SK-N-SH treated with all-trans-retinoic acid at 6 μM for 48 hours (cell line): ENCODE results near the gene FAM229A.

Experiments used
- ATAC-seq: fragments of 200-7000 bp; cut with Tn5 transposase; 3 replicates; pipeline ENCODE4 v1.9.1; 2020; ENCODE audit warnings: mild to moderate bottlenecking, moderate library complexity
- ARNTL ChIP-seq: fragments of 450-650 bp; formaldehyde crosslinking; IDR thresholded peaks from 2 replicates; pipeline ENCODE4 v1.5.0; 2020; ENCODE audit warnings: low read depth, mild to moderate bottlenecking, moderate library complexity, borderline replicate concordance
- BACH2 ChIP-seq: fragments of 250-450 bp; sonication (Bioruptor Pico); IDR thresholded peaks from 2 replicates; pipeline ENCODE4 v1.9.0; 2021; ENCODE audit warnings: mild to moderate bottlenecking, borderline replicate concordance
- CSDC2 ChIP-seq: fragments of 250-450 bp; sonication (Bioruptor Pico); IDR thresholded peaks from 2 replicates; pipeline ENCODE4 v1.5.0; 2020; ENCODE audit warnings: mild to moderate bottlenecking, moderate library complexity
- CSRNP3 ChIP-seq: fragments of 250-450 bp; sonication (Bioruptor Pico); IDR thresholded peaks from 2 replicates; pipeline ENCODE4 v1.5.1; 2021; ENCODE audit warnings: mild to moderate bottlenecking, moderate library complexity
- ESRRG ChIP-seq: fragments of 250-450 bp; sonication (Bioruptor Pico); IDR thresholded peaks from 2 replicates; pipeline ENCODE4 v1.6.1; 2021; ENCODE audit warnings: mild to moderate bottlenecking
- GLIS3 ChIP-seq: fragments of 250-450 bp; sonication (Bioruptor Pico); IDR thresholded peaks from 2 replicates; pipeline ENCODE4 v1.5.0; 2020; ENCODE audit warnings: mild to moderate bottlenecking, moderate library complexity
- ISL1 ChIP-seq: fragments of 250-450 bp; sonication (Bioruptor Pico); IDR thresholded peaks from 2 replicates; pipeline ENCODE4 v2.1.2; 2022; ENCODE audit warnings: mild to moderate bottlenecking, moderate library complexity
- OSR1 ChIP-seq: fragments of 250-450 bp; sonication (Bioruptor Pico); IDR thresholded peaks from 2 replicates; pipeline ENCODE4 v1.8.0; 2022; ENCODE audit warnings: moderate library complexity, mild to moderate bottlenecking, inconsistent platforms
- PPARA ChIP-seq: fragments of 250-450 bp; sonication (Bioruptor Pico); IDR thresholded peaks from 2 replicates; pipeline ENCODE4 v1.5.0; 2020; ENCODE audit warnings: mild to moderate bottlenecking, borderline replicate concordance
- RARB ChIP-seq: fragments of 250-450 bp; sonication (Bioruptor Pico); IDR thresholded peaks from 2 replicates; pipeline ENCODE4 v1.8.0; 2021; ENCODE audit warnings: mild to moderate bottlenecking, moderate library complexity
- SNAI2 ChIP-seq: fragments of 250-450 bp; sonication (Bioruptor Pico); IDR thresholded peaks from 2 replicates; pipeline ENCODE4 v1.5.0; 2020; ENCODE audit warnings: mild to moderate bottlenecking, moderate library complexity
- TCF4 ChIP-seq: fragments of 250-450 bp; sonication (Bioruptor Pico); IDR thresholded peaks from 2 replicates; pipeline ENCODE4 v1.8.0; 2021; ENCODE audit warnings: mild to moderate bottlenecking, moderate library complexity, borderline replicate concordance
- TOX ChIP-seq: fragments of 250-450 bp; sonication (Bioruptor Pico); IDR thresholded peaks from 2 replicates; pipeline ENCODE4 v1.8.0; 2021; ENCODE audit warnings: mild to moderate bottlenecking, moderate library complexity, borderline replicate concordance
- ZC3H10 ChIP-seq: fragments of 250-450 bp; sonication (Bioruptor Pico); IDR thresholded peaks from 2 replicates; pipeline ENCODE4 v1.5.1; 2021; ENCODE audit warnings: mild to moderate bottlenecking, moderate library complexity
- ZFP3 ChIP-seq: fragments of 250-450 bp; sonication (Bioruptor Pico); IDR thresholded peaks from 2 replicates; pipeline ENCODE4 v1.5.0; 2020; ENCODE audit warnings: mild to moderate bottlenecking, moderate library complexity
- ZFP30 ChIP-seq: fragments of 450-650 bp; formaldehyde crosslinking; IDR thresholded peaks from 2 replicates; pipeline ENCODE4 v1.5.0; 2022; ENCODE audit warnings: mild to moderate bottlenecking, moderate library complexity
- ZNF565 ChIP-seq: fragments of 450-650 bp; formaldehyde crosslinking; conservative IDR thresholded peaks from 2 replicates; pipeline ENCODE4 v1.5.0; 2020; ENCODE audit warnings: low read depth, mild to moderate bottlenecking, moderate library complexity
- ZNF70 ChIP-seq: fragments of 450-650 bp; formaldehyde crosslinking; IDR thresholded peaks from 2 replicates; pipeline ENCODE4 v1.5.0; 2020; ENCODE audit warnings: mild to moderate bottlenecking, moderate library complexity
- ZNF8 ChIP-seq: fragments of 450-650 bp; formaldehyde crosslinking; IDR thresholded peaks from 2 replicates; pipeline ENCODE4 v1.5.0; 2020; ENCODE audit warnings: mild to moderate bottlenecking, moderate library complexity
- TF ChIP-seq, protein P1 (sequence below): fragments of 250-450 bp; sonication (Bioruptor Pico); IDR thresholded peaks from 2 replicates; pipeline ENCODE4 v1.8.0; 2021; ENCODE audit warnings: low read depth, mild to moderate bottlenecking, moderate library complexity, borderline replicate concordance
- TF ChIP-seq, protein P2 (sequence below): fragments of 250-450 bp; sonication (Bioruptor Pico); IDR thresholded peaks from 2 replicates; pipeline ENCODE4 v1.8.0; 2020; ENCODE audit warnings: mild to moderate bottlenecking, moderate library complexity, borderline replicate concordance
- TF ChIP-seq, protein P3 (sequence below): fragments of 250-450 bp; sonication (Bioruptor Pico); IDR thresholded peaks from 2 replicates; pipeline ENCODE4 v1.5.0; 2020; ENCODE audit warnings: mild to moderate bottlenecking, moderate library complexity
- TF ChIP-seq, protein P4 (sequence below): fragments of 250-450 bp; sonication (Bioruptor Pico); IDR thresholded peaks from 2 replicates; pipeline ENCODE4 v1.5.1; 2020; ENCODE audit warnings: low read depth, mild to moderate bottlenecking, moderate library complexity

FAM229A gene

GRCh38 chr1:32393832-32394140, 31.5 kb upstream of the FAM229A start:
- ATAC-seq: peak; percentile 35
- no peak for TF ChIP-seq SNAI2
- 0 out of 2 replicates have a peak, but pooled peaks have one; percentile 56 for TF ChIP-seq GLIS3 (CRISPR knock-in tag)

GRCh38 chr1:32393136-32393535, 30.9 kb upstream of the FAM229A start:
- no peak for ATAC-seq
- TF ChIP-seq TCF4: no peak
- no peak for TF ChIP-seq ZFP30
- TF ChIP-seq PPARA (CRISPR knock-in tag): no peak
- no peak for TF ChIP-seq BACH2 (CRISPR knock-in tag)
- TF ChIP-seq ARNTL (CRISPR knock-in tag): no peak
- TF ChIP-seq ZNF565 (CRISPR knock-in tag): no peak
- no peak for TF ChIP-seq ZFP3 (CRISPR knock-in tag)
- TF ChIP-seq GLIS3 (CRISPR knock-in tag): no peak
- TF ChIP-seq CSRNP3 (CRISPR knock-in tag): no peak
- TF ChIP-seq TOX (CRISPR knock-in tag): no peak
- no peak for TF ChIP-seq ISL1 (CRISPR knock-in tag)
- TF ChIP-seq, protein P1, sequence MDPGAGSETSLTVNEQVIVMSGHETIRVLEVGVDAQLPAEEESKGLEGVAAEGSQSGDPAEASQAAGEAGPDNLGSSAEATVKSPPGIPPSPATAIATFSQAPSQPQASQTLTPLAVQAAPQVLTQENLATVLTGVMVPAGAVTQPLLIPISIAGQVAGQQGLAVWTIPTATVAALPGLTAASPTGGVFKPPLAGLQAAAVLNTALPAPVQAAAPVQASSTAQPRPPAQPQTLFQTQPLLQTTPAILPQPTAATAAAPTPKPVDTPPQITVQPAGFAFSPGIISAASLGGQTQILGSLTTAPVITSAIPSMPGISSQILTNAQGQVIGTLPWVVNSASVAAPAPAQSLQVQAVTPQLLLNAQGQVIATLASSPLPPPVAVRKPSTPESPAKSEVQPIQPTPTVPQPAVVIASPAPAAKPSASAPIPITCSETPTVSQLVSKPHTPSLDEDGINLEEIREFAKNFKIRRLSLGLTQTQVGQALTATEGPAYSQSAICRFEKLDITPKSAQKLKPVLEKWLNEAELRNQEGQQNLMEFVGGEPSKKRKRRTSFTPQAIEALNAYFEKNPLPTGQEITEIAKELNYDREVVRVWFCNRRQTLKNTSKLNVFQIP (CRISPR knock-in tag): no peak
- no peak for TF ChIP-seq ESRRG (CRISPR knock-in tag)
- no peak for TF ChIP-seq ZNF70
- TF ChIP-seq ZC3H10 (CRISPR knock-in tag): no peak
- TF ChIP-seq, protein P2, sequence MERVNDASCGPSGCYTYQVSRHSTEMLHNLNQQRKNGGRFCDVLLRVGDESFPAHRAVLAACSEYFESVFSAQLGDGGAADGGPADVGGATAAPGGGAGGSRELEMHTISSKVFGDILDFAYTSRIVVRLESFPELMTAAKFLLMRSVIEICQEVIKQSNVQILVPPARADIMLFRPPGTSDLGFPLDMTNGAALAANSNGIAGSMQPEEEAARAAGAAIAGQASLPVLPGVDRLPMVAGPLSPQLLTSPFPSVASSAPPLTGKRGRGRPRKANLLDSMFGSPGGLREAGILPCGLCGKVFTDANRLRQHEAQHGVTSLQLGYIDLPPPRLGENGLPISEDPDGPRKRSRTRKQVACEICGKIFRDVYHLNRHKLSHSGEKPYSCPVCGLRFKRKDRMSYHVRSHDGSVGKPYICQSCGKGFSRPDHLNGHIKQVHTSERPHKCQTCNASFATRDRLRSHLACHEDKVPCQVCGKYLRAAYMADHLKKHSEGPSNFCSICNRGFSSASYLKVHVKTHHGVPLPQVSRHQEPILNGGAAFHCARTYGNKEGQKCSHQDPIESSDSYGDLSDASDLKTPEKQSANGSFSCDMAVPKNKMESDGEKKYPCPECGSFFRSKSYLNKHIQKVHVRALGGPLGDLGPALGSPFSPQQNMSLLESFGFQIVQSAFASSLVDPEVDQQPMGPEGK (CRISPR knock-in tag): no peak
- TF ChIP-seq ZNF8: no peak
- no peak for TF ChIP-seq OSR1 (CRISPR knock-in tag)
- no peak for TF ChIP-seq SNAI2

DNA sequence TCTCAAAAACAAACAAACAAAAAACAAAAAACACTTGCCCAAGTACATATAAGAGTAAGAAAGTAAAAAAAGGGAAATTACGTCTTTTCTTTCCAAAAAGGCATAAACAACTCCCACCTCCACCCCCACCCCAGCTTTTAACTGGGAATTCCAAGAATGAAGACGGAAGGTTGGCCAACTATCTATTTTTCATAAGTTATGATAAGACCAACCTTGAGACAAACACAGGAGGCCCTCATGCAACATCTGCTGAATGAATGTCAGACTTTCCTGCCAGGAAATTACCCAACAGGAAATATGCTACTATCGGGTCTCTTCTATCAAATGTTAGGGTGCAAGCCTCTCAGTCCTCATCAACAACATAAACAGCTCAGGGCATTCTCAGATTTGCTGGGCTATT, 30.0 kb upstream of the FAM229A start:
- no peak for ATAC-seq
- TF ChIP-seq ARNTL (CRISPR knock-in tag): no peak
- TF ChIP-seq CSDC2 (CRISPR knock-in tag): no peak
- TF ChIP-seq RARB (CRISPR knock-in tag): no peak
- no peak for TF ChIP-seq ZC3H10 (CRISPR knock-in tag)
- TF ChIP-seq ZNF70: no peak
- TF ChIP-seq, protein P3, sequence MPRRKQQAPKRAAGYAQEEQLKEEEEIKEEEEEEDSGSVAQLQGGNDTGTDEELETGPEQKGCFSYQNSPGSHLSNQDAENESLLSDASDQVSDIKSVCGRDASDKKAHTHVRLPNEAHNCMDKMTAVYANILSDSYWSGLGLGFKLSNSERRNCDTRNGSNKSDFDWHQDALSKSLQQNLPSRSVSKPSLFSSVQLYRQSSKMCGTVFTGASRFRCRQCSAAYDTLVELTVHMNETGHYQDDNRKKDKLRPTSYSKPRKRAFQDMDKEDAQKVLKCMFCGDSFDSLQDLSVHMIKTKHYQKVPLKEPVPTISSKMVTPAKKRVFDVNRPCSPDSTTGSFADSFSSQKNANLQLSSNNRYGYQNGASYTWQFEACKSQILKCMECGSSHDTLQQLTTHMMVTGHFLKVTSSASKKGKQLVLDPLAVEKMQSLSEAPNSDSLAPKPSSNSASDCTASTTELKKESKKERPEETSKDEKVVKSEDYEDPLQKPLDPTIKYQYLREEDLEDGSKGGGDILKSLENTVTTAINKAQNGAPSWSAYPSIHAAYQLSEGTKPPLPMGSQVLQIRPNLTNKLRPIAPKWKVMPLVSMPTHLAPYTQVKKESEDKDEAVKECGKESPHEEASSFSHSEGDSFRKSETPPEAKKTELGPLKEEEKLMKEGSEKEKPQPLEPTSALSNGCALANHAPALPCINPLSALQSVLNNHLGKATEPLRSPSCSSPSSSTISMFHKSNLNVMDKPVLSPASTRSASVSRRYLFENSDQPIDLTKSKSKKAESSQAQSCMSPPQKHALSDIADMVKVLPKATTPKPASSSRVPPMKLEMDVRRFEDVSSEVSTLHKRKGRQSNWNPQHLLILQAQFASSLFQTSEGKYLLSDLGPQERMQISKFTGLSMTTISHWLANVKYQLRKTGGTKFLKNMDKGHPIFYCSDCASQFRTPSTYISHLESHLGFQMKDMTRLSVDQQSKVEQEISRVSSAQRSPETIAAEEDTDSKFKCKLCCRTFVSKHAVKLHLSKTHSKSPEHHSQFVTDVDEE (CRISPR knock-in tag): no peak
- no peak for TF ChIP-seq TOX (CRISPR knock-in tag)
- TF ChIP-seq, protein P4, sequence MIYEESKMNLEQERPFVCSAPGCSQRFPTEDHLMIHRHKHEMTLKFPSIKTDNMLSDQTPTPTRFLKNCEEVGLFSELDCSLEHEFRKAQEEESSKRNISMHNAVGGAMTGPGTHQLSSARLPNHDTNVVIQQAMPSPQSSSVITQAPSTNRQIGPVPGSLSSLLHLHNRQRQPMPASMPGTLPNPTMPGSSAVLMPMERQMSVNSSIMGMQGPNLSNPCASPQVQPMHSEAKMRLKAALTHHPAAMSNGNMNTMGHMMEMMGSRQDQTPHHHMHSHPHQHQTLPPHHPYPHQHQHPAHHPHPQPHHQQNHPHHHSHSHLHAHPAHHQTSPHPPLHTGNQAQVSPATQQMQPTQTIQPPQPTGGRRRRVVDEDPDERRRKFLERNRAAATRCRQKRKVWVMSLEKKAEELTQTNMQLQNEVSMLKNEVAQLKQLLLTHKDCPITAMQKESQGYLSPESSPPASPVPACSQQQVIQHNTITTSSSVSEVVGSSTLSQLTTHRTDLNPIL (CRISPR knock-in tag): no peak
- TF ChIP-seq ESRRG (CRISPR knock-in tag): no peak
- no peak for TF ChIP-seq ZNF8
